WI38 (cell line): Measurements from ENCODE around the gene NR0B2.

Experiments used
- H3K4me3 ChIP-seq: 2 replicates; pipeline ENCODE4 v1.5.1; 2011; ENCODE audit warnings: low read depth, mild to moderate bottlenecking, control low read depth, low read length
- TF ChIP-seq, protein P1 (sequence below): IDR thresholded peaks from 2 replicates; pipeline ENCODE4 v1.5.1; 2012; ENCODE audit warnings: low read depth, mild to moderate bottlenecking, control low read depth, low read length

NR0B2 gene

DNA sequence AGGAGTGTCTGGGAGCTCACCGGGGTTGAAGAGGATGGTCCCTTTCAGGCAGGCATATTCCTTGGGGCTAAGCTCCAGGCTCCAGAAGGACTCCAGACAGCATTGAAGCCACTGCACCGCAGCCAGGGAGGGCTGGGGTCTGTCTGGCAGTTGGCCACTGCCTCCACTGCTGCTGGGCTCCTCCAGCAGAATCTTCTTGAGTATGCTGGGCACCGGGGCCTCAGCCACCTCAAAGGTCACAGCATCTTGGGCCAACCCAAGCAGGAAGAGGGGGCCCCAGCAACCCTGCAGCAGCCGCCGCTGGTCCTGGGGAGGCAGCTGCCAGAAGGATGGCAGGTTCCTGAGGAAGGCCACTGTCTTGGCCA lies 404 bp downstream of the NR0B2 start:
- TF ChIP-seq, protein P1, sequence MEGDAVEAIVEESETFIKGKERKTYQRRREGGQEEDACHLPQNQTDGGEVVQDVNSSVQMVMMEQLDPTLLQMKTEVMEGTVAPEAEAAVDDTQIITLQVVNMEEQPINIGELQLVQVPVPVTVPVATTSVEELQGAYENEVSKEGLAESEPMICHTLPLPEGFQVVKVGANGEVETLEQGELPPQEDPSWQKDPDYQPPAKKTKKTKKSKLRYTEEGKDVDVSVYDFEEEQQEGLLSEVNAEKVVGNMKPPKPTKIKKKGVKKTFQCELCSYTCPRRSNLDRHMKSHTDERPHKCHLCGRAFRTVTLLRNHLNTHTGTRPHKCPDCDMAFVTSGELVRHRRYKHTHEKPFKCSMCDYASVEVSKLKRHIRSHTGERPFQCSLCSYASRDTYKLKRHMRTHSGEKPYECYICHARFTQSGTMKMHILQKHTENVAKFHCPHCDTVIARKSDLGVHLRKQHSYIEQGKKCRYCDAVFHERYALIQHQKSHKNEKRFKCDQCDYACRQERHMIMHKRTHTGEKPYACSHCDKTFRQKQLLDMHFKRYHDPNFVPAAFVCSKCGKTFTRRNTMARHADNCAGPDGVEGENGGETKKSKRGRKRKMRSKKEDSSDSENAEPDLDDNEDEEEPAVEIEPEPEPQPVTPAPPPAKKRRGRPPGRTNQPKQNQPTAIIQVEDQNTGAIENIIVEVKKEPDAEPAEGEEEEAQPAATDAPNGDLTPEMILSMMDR = no peak
- H3K4me3 ChIP-seq = no peak overlapping the region

DNA sequence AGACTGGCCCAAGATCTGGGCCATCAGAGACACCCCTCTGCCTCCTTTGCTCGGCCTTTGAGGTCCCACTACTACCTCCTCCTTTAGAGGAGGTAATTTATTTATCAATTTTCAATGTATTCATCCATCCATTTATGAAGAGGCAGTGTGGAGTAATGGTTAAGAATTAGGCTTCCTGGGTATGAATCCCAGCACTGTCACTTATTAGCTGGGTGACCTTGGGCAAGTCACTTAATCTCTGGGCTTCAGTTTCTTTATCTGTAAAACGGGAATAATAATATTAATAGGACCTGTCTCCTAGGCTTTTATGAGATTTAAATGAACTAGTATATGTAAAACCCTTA lies 1.7 kb downstream of the NR0B2 start:
- TF ChIP-seq, protein P1 = no peak
- no peak overlapping the region for H3K4me3 ChIP-seq

DNA sequence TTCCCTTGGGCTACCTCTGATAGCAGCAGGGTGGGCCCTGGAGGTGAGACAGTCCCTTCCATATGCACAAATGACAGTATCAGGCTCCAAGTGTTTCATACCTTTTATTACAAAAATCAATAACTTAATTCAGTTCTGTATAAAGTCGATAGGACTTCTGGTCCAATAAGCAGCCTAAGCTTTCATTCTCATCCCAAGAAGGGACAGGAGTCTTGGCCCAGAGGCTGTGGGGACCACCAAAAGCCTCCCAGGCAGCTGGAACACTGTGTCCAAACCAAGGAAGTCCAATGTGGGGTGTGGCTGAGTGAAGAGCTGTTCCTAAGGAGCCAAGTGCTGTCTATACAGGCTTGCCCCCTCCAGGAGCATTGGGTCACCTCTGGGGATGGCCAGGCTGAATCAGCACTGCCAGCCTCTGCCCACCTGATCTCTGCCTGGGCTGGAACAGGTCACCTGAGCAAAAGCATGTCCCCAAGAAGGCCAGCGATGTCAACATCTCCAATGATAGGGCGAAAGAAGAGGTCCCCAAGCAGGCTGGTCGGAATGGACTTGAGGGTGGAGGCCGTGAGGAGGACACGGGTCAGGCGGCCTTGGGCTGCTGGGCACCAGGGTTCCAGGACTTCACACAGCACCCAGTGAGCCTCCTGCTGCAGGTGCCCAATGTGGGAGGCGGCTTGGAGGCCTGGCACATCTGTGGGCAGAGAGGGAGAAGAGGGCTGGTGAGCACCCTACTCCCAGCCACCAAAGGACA lies 2.2 kb downstream of the NR0B2 start:
- TF ChIP-seq, protein P1 = no peak
- H3K4me3 ChIP-seq = no peak overlapping the region

GRCh38 chr1:26910343-26911160 lies 3.2 kb downstream of the NR0B2 start:
- TF ChIP-seq, protein P1 = no peak
- H3K4me3 ChIP-seq = no peak overlapping the region

GRCh38 chr1:26909951-26910342 lies 3.8 kb downstream of the NR0B2 start:
- TF ChIP-seq, protein P1 = no peak
- H3K4me3 ChIP-seq = no peak overlapping the region

- no peak overlapping the region for H3K4me3 ChIP-seq
- TF ChIP-seq, protein P1 = no peak
Measured at GRCh38 chr1:26907071-26907917, 6.5 kb downstream of the NR0B2 start.
